H9 (cell line): ENCODE data around the gene EFHD1. TPM values are rescaled to one million over a fixed set of nuclear protein-coding genes. Genes with fewer than 3 reads are reported as not detected.

Experiments used
- DNase-seq: peaks from one replicate; pipeline ENCODE4 v3.0.0-alpha.2; 2017
- H2AFZ ChIP-seq: one replicate; pipeline ENCODE4 v1.6.1; 2013; ENCODE audit warnings: mild to moderate bottlenecking, low read length, control low read depth, moderate library complexity
- H2AK5ac ChIP-seq: 2 replicates; pipeline ENCODE4 v1.6.1; 2013; ENCODE audit warnings: low read length, control low read depth, mixed read lengths; ENCODE audit not compliant: insufficient read length
- H2BK120ac ChIP-seq: one replicate; pipeline ENCODE4 v1.6.1; 2013; ENCODE audit warnings: low read depth, mild to moderate bottlenecking, low read length, control low read depth, inconsistent platforms; ENCODE audit not compliant: poor library complexity, severe bottlenecking
- H2BK12ac ChIP-seq: 2 replicates; pipeline ENCODE4 v1.6.1; 2013; ENCODE audit warnings: low read length, control low read depth, mixed read lengths, low read depth; ENCODE audit not compliant: insufficient read length
- H2BK15ac ChIP-seq: 2 replicates; pipeline ENCODE4 v1.6.1; 2013; ENCODE audit warnings: low read depth, low read length, control low read depth
- H2BK20ac ChIP-seq: one replicate; pipeline ENCODE4 v1.6.1; 2013; ENCODE audit warnings: low read depth, mild to moderate bottlenecking, low read length, control low read depth, inconsistent platforms; ENCODE audit not compliant: poor library complexity, severe bottlenecking
- H2BK5ac ChIP-seq: 2 replicates; pipeline ENCODE4 v1.6.1; 2013; ENCODE audit warnings: low read length, control low read depth, mixed read lengths; ENCODE audit not compliant: insufficient read length
- H3K14ac ChIP-seq: 2 replicates; pipeline ENCODE4 v1.6.1; 2013; ENCODE audit warnings: low read length, control low read depth; ENCODE audit not compliant: insufficient read depth
- H3K18ac ChIP-seq: 2 replicates; pipeline ENCODE4 v1.6.1; 2013; ENCODE audit warnings: low read depth, mild to moderate bottlenecking, mixed read lengths, low read length, control low read depth; ENCODE audit not compliant: insufficient read length
- H3K23ac ChIP-seq: 2 replicates; pipeline ENCODE4 v1.6.1; 2013; ENCODE audit warnings: low read length, control low read depth, mixed read lengths, low read depth; ENCODE audit not compliant: insufficient read length
- H3K23me2 ChIP-seq: 2 replicates; pipeline ENCODE4 v1.6.1; 2013; ENCODE audit warnings: low read depth, mild to moderate bottlenecking, mixed read lengths, low read length, control low read depth; ENCODE audit not compliant: insufficient read length, poor library complexity, severe bottlenecking
- H3K27ac ChIP-seq: 2 replicates; pipeline ENCODE4 v1.5.1; 2013; ENCODE audit warnings: low read length, control low read depth, mixed read lengths, low read depth; ENCODE audit not compliant: insufficient read length
- H3K27me3 ChIP-seq: 2 replicates; pipeline ENCODE4 v1.6.1; 2013; ENCODE audit warnings: low read length, control low read depth, inconsistent platforms; ENCODE audit not compliant: insufficient read depth
- H3K4ac ChIP-seq: 2 replicates; pipeline ENCODE4 v1.6.1; 2013; ENCODE audit warnings: low read depth, mild to moderate bottlenecking, control low read depth, inconsistent platforms, low read length, moderate library complexity
- H3K4me1 ChIP-seq: 2 replicates; pipeline ENCODE4 v1.6.1; 2013; ENCODE audit warnings: low read length, control low read depth, inconsistent platforms; ENCODE audit not compliant: insufficient read depth
- H3K4me2 ChIP-seq: 2 replicates; pipeline ENCODE4 v1.6.1; 2013; ENCODE audit warnings: low read length, control low read depth, mixed read lengths; ENCODE audit not compliant: insufficient read length, insufficient read depth
- H3K56ac ChIP-seq: 2 replicates; pipeline ENCODE4 v1.6.1; 2013; ENCODE audit warnings: low read depth, mild to moderate bottlenecking, mixed read lengths, low read length, control low read depth; ENCODE audit not compliant: insufficient read length
- H3K79me1 ChIP-seq: 2 replicates; pipeline ENCODE4 v1.6.1; 2013; ENCODE audit warnings: low read depth, mild to moderate bottlenecking, moderate library complexity, low read length, control low read depth, inconsistent platforms; ENCODE audit not compliant: insufficient read depth, poor library complexity, severe bottlenecking
- H3K79me2 ChIP-seq: 2 replicates; pipeline ENCODE4 v1.6.1; 2013; ENCODE audit warnings: low read length, control low read depth, inconsistent platforms; ENCODE audit not compliant: insufficient read depth
- H3K9ac ChIP-seq: 2 replicates; pipeline ENCODE4 v1.6.1; 2013; ENCODE audit warnings: low read length, control low read depth, mixed read lengths; ENCODE audit not compliant: insufficient read length; ENCODE audit errors: extremely low read depth
- H3K9me3 ChIP-seq: one replicate; pipeline ENCODE4 v1.6.1; 2013; ENCODE audit warnings: low read depth, low read length, inconsistent platforms; ENCODE audit not compliant: control insufficient read depth
- H3T11ph ChIP-seq: one replicate; pipeline ENCODE4 v1.6.1; 2013; ENCODE audit warnings: mild to moderate bottlenecking, low read length, control low read depth, inconsistent platforms
- H4K20me1 ChIP-seq: one replicate; pipeline ENCODE4 v1.6.1; 2013; ENCODE audit not compliant: control insufficient read depth, insufficient read length, insufficient read depth
- H4K5ac ChIP-seq: 2 replicates; pipeline ENCODE4 v1.6.1; 2013; ENCODE audit warnings: low read depth, mild to moderate bottlenecking, mixed read lengths, low read length, control low read depth; ENCODE audit not compliant: insufficient read length
- H4K8ac ChIP-seq: replicated peaks from 2 replicates; pipeline ENCODE4 v1.6.1; 2013; ENCODE audit warnings: low read length, control low read depth, mixed read lengths, low read depth; ENCODE audit not compliant: insufficient read length
- H4K91ac ChIP-seq: 2 replicates; pipeline ENCODE4 v1.6.1; 2013; ENCODE audit warnings: low read depth, mild to moderate bottlenecking, moderate library complexity, mixed read lengths, low read length, control low read depth; ENCODE audit not compliant: insufficient read length
- H3K27ac Mint-ChIP-seq, 3 experiments: 2 replicates in 2 of 3; 3 replicates in 1 of 3; pipeline ENCODE4 v1.8.0; 2020 to 2021; ENCODE audit warnings: mixed read lengths in 3 of 3, mild to moderate bottlenecking in 1 of 3, moderate library complexity in 1 of 3
- H3K27me3 Mint-ChIP-seq: 2 replicates; pipeline ENCODE4 v1.8.0; 2021; ENCODE audit warnings: low read depth, mild to moderate bottlenecking, moderate library complexity, mixed read lengths
- H3K36me3 Mint-ChIP-seq, 3 experiments: 2 replicates in 2 of 3; 3 replicates in 1 of 3; pipeline ENCODE4 v1.8.0; 2020 to 2021; ENCODE audit warnings: low read depth in 3 of 3, mixed read lengths in 3 of 3; ENCODE audit not compliant: insufficient read depth in 1 of 3
- H3K4me1 Mint-ChIP-seq, 2 experiments: 2 replicates each; pipeline ENCODE4 v1.8.0; 2020; ENCODE audit warnings: mixed read lengths in 2 of 2
- H3K4me3 Mint-ChIP-seq, 2 experiments: 2 replicates in 1 of 2; 3 replicates in 1 of 2; pipeline ENCODE4 v1.8.0; 2020 to 2021; ENCODE audit warnings: mild to moderate bottlenecking in 2 of 2, mixed read lengths in 2 of 2, moderate library complexity in 1 of 2
- H3K9me3 Mint-ChIP-seq, 2 experiments: 2 replicates in 1 of 2; 3 replicates in 1 of 2; pipeline ENCODE4 v1.8.0; 2020; ENCODE audit warnings: mild to moderate bottlenecking in 2 of 2, mixed read lengths in 2 of 2, moderate library complexity in 1 of 2
- CTCF ChIP-seq: fragments of 200-600 bp; sonication (generic); conservative IDR thresholded peaks from 3 replicates; pipeline ENCODE4 v1.8.0; 2021; ENCODE audit warnings: antibody characterized with exemption, mild to moderate bottlenecking
- WGBS: extraction: QIAGEN DNeasy Blood & Tissue Kit; methylation state at CpG from one replicate; pipeline ENCODE4 v1.1.7; 2013; ENCODE audit warnings: missing lambda C conversion rate, low lambda C conversion rate, mixed read lengths; ENCODE audit not compliant: insufficient read length; ENCODE audit errors: extremely low coverage; 5-methylcytosine and 5-hydroxymethylcytosine counted together
- total RNA-seq: library from RNA; stranded (reverse); gene quantifications from 2 replicates; pipeline ENCODE4 v1.2.1, GENCODE V29; 2021

EFHD1 gene
- total RNA-seq, 1 experiment from 2014 or later: 2.8 TPM

GRCh38 chr2:232723027-232723426, 89.6 kb downstream of the EFHD1 start:
- Histone ChIP-seq H3K27me3 (no peaks in the 10 kb centered on the region), H2AK5ac (no peak overlapping the region), H2BK120ac (no peak overlapping the region), H3K79me2 (peaks cover 6% of the 10 kb centered on the region; the same call in 1 of the 2 replicates), H3K9me3 (no peaks in the 10 kb centered on the region), H3K56ac (no peak overlapping the region), H3K79me1 (peaks cover 6% of the 10 kb centered on the region), H3K9ac (no peak overlapping the region), H3K4me1 (no peaks in the 10 kb centered on the region), H2BK15ac (no peak overlapping the region), H4K8ac (no peak overlapping the region), H2BK12ac (no peak overlapping the region), H2AFZ (no peak overlapping the region), H3K4ac (no peak overlapping the region), H3T11ph (no peak overlapping the region), H4K20me1 (no peaks in the 10 kb centered on the region), H3K23ac (no peak overlapping the region), H4K91ac (no peak overlapping the region), H3K23me2 (no peaks in the 10 kb centered on the region), H4K5ac (no peak overlapping the region), H3K14ac (no peak overlapping the region), H2BK20ac (no peak overlapping the region), H2BK5ac (no peak overlapping the region), H3K27ac (no peak overlapping the region), H3K18ac (no peak overlapping the region), H3K4me2 (no peak overlapping the region)
- no peak for TF ChIP-seq CTCF
- H3K36me3 Mint-ChIP-seq: peaks cover 9 to 40% (median 32%) of the 10 kb centered on the region in 3 experiments; a peak in 6 of 7 replicates
- no CpG with 5 or more reads among the region's 1 CpG for WGBS
- H3K4me1 Mint-ChIP-seq: peaks cover 5 to 8% of the 10 kb centered on the region in 2 experiments; a peak in 3 of 4 replicates
- no peak for DNase-seq
- H3K9me3 Mint-ChIP-seq: no peaks in the 10 kb centered on the region; a peak in 1 of 5 replicates
- no peaks in the 10 kb centered on the region for H3K27me3 Mint-ChIP-seq
- H3K27ac Mint-ChIP-seq: no peak overlapping the region
- H3K4me3 Mint-ChIP-seq: no peak overlapping the region
